Measurements from ENCODE around the gene GSTM4. TPM values are rescaled to one million over a fixed set of nuclear protein-coding genes. Genes with fewer than 3 reads are reported as not detected.
"Not testable (repeated sequence)": the region's sequence is repeated elsewhere in the genome, so short reads cannot be mapped to it uniquely, and the experiment has no call there.

Gene GSTM4
- total RNA-seq, 2 experiments from 2014 or later = 6.0 to 8.0 TPM

GRCh38 chr1:109695138-109695537 is 39.2 kb downstream of the GSTM4 start:
- DNase-seq (ENCODE audit: low spot score); POLR2A ChIA-PET; H3K36me3 ChIP-seq (ENCODE audit: insufficient read depth, low read length); H4K20me1 ChIP-seq (ENCODE audit: insufficient read depth, low read length); H3K4me3 ChIP-seq (ENCODE audit: low read depth, low read length, poor library complexity, severe bottlenecking); H3K4me2 ChIP-seq (ENCODE audit: low read length); H3K4me1 ChIP-seq (ENCODE audit: insufficient read depth, low read length, poor library complexity, severe bottlenecking); H2AFZ ChIP-seq (ENCODE audit: low read length); H3K27ac ChIP-seq (ENCODE audit: low read depth, low read length, poor library complexity, severe bottlenecking); H3K79me2 ChIP-seq (ENCODE audit: insufficient read depth, low read depth, low read length); BruUV-seq (replicated peaks); CTCF ChIA-PET (ENCODE audit: unreplicated experiment); H3K9me2 ChIP-seq (ENCODE audit: insufficient read depth, low read length); H3K9me3 ChIP-seq (ENCODE audit: low read length); intact Hi-C loops (cut with micrococcal nuclease; ENCODE audit: unreplicated experiment): not testable (repeated sequence)

DNA sequence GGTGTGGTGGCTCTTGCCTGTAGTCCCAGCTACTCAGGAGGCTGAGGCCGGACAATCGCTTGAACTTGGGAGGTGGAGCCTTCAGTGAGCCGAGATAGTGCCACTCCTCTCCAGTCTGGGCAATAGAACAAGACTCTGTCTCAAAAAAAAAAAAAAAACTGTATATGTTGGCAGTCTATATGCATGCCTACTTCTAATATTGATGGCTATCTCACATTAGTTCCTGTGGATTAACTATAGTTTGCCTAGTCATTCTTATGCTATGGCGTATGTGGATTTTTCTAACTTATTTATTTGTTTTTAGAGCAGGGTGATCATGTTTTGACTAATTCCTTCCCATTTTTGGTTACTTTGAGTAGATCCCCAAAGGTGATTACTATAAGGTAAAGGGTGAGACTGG is 41.2 kb downstream of the GSTM4 start:
- intact Hi-C loops (cut with micrococcal nuclease; ENCODE audit: unreplicated experiment) = no loop called here
- Histone ChIP-seq H3K27ac (ENCODE audit: low read depth, low read length, poor library complexity, severe bottlenecking) (no peak overlapping the region), H3K36me3 (ENCODE audit: insufficient read depth, low read length) (no peaks in the 10 kb centered on the region), H3K79me2 (ENCODE audit: insufficient read depth, low read depth, low read length) (no peaks in the 10 kb centered on the region), H4K20me1 (ENCODE audit: insufficient read depth, low read length) (no peaks in the 10 kb centered on the region), H3K4me2 (ENCODE audit: low read length) (no peak overlapping the region), H3K9me2 (ENCODE audit: insufficient read depth, low read length) (no peaks in the 10 kb centered on the region), H3K4me3 (ENCODE audit: low read depth, low read length, poor library complexity, severe bottlenecking) (no peak overlapping the region), H3K9me3 (ENCODE audit: low read length) (no peaks in the 10 kb centered on the region), H3K4me1 (ENCODE audit: insufficient read depth, low read length, poor library complexity, severe bottlenecking) (no peaks in the 10 kb centered on the region), H2AFZ (ENCODE audit: low read length) (no peak overlapping the region)
- no peak for DNase-seq (ENCODE audit: low spot score)
- POLR2A ChIA-PET = no interaction called here
- CTCF ChIA-PET (ENCODE audit: unreplicated experiment) = no interaction called here
- TF ChIP-seq EZH2phosphoT487 (IDR thresholded peaks at IDR 0.05; ENCODE audit: borderline replicate concordance, low read depth, low read length) (no peak), CTCF (conservative IDR thresholded peaks at IDR 0.05; ENCODE audit: low read length) (no peak)
- no TSS peak for BruUV-seq (replicated peaks)

DNA sequence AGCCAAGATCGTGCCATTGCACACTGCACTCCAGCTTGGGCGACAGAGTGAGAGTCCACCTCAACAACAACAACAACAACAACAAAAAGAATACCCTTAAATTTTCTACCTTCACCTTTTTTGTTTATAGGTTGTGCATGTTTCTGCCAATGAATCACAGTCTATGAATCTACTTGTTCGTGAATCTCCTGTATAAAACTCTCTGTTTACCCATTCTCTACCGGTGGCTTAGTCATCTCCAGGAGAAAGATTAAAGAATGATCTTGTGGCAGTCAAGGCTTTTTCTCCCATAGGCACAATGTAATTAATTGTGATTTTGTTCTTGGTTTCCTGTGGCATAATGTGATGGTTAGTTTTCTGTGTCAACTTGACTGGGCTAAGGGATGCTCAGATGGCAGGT is 42.0 kb downstream of the GSTM4 start:
- H3K4me2 ChIP-seq (ENCODE audit: low read length); H3K9me2 ChIP-seq (ENCODE audit: insufficient read depth, low read length); H3K9me3 ChIP-seq (ENCODE audit: low read length); H2AFZ ChIP-seq (ENCODE audit: low read length); H3K4me3 ChIP-seq (ENCODE audit: low read depth, low read length, poor library complexity, severe bottlenecking); H3K27ac ChIP-seq (ENCODE audit: low read depth, low read length, poor library complexity, severe bottlenecking); POLR2A ChIA-PET; H3K36me3 ChIP-seq (ENCODE audit: insufficient read depth, low read length); DNase-seq (ENCODE audit: low spot score); intact Hi-C loops (cut with micrococcal nuclease; ENCODE audit: unreplicated experiment); H4K20me1 ChIP-seq (ENCODE audit: insufficient read depth, low read length); H3K4me1 ChIP-seq (ENCODE audit: insufficient read depth, low read length, poor library complexity, severe bottlenecking); BruUV-seq (replicated peaks); CTCF ChIA-PET (ENCODE audit: unreplicated experiment); H3K79me2 ChIP-seq (ENCODE audit: insufficient read depth, low read depth, low read length): not testable (repeated sequence)

- H3K9me2 ChIP-seq (ENCODE audit: insufficient read depth, low read length); H3K9me3 ChIP-seq (ENCODE audit: low read length); H4K20me1 ChIP-seq (ENCODE audit: insufficient read depth, low read length); H3K4me1 ChIP-seq (ENCODE audit: insufficient read depth, low read length, poor library complexity, severe bottlenecking); intact Hi-C loops (cut with micrococcal nuclease; ENCODE audit: unreplicated experiment); H3K4me2 ChIP-seq (ENCODE audit: low read length); H3K27ac ChIP-seq (ENCODE audit: low read depth, low read length, poor library complexity, severe bottlenecking); H3K79me2 ChIP-seq (ENCODE audit: insufficient read depth, low read depth, low read length); POLR2A ChIA-PET; CTCF ChIA-PET (ENCODE audit: unreplicated experiment); BruUV-seq (replicated peaks); H3K4me3 ChIP-seq (ENCODE audit: low read depth, low read length, poor library complexity, severe bottlenecking); H2AFZ ChIP-seq (ENCODE audit: low read length); H3K36me3 ChIP-seq (ENCODE audit: insufficient read depth, low read length); DNase-seq (ENCODE audit: low spot score): not testable (repeated sequence)
Observed at GRCh38 chr1:109702940-109703339, 47.0 kb downstream of the GSTM4 start.
